ENCODE data around the gene SDHB.

SDHB gene

GRCh38 chr1:17012775-17013490 lies 40.9 kb downstream of the SDHB start:
- no peak for DNase-seq (ENCODE audit: low read depth)

- DNase-seq (ENCODE audit: low read depth), result peak; percentile 48
These were observed 42.2 kb downstream of the SDHB start, which contains the start of gene ATP13A2 for GRCh38 chr1:17011439-17012307. ATP13A2 (minus strand) TSS chr1:17011928; CDS start chr1:17011738, 190 bp downstream.

GRCh38 chr1:17011092-17011438 lies 42.8 kb downstream of the SDHB start:
- DNase-seq (ENCODE audit: low read depth), result no peak

GRCh38 chr1:17009706-17010105 lies 44.1 kb downstream of the SDHB start:
- no peak for DNase-seq (ENCODE audit: low read depth)

- DNase-seq (ENCODE audit: low read depth), result no peak
These were observed 45.5 kb downstream of the SDHB start for GRCh38 chr1:17008208-17008855.

- no peak for DNase-seq (ENCODE audit: low read depth)
These were observed 46.7 kb downstream of the SDHB start for GRCh38 chr1:17007121-17007520.

GRCh38 chr1:17005365-17005740 lies 48.5 kb downstream of the SDHB start:
- DNase-seq (ENCODE audit: low read depth), result no peak

- DNase-seq (ENCODE audit: low read depth), result no peak
These were observed 49.1 kb downstream of the SDHB start for GRCh38 chr1:17004466-17005364.

GRCh38 chr1:17002524-17002902 lies 51.3 kb downstream of the SDHB start:
- no peak for DNase-seq (ENCODE audit: low read depth)

- no peak for DNase-seq (ENCODE audit: low read depth)
These were observed 51.9 kb downstream of the SDHB start for GRCh38 chr1:17001760-17002523.

- DNase-seq (ENCODE audit: low read depth), result no peak
These were observed 54.0 kb downstream of the SDHB start for GRCh38 chr1:16999863-17000262.

- DNase-seq (ENCODE audit: low read depth), result no peak
These were observed 55.2 kb downstream of the SDHB start for GRCh38 chr1:16998589-16998988.

GRCh38 chr1:16996845-16997244 lies 57.0 kb downstream of the SDHB start:
- no peak for DNase-seq (ENCODE audit: low read depth)

- no peak for DNase-seq (ENCODE audit: low read depth)
These were observed 60.3 kb downstream of the SDHB start for GRCh38 chr1:16993521-16994038.

GRCh38 chr1:16992675-16993074 lies 61.2 kb downstream of the SDHB start:
- no peak for DNase-seq (ENCODE audit: low read depth)

- DNase-seq (ENCODE audit: low read depth), result no peak
These were observed 61.7 kb downstream of the SDHB start for GRCh38 chr1:16992102-16992501.

GRCh38 chr1:16991571-16991970 lies 62.3 kb downstream of the SDHB start:
- DNase-seq (ENCODE audit: low read depth), result no peak

- DNase-seq (ENCODE audit: low read depth), result no peak
These were observed 64.0 kb downstream of the SDHB start for GRCh38 chr1:16989676-16990391.

- DNase-seq (ENCODE audit: low read depth), result no peak
These were observed 65.6 kb downstream of the SDHB start for GRCh38 chr1:16988210-16988609.

- no peak for DNase-seq (ENCODE audit: low read depth)
These were observed 66.9 kb downstream of the SDHB start for GRCh38 chr1:16986962-16987361.
